Colonic mucosa (tissue), 4 donors: ENCODE results near the gene ITPK1. TPM values are rescaled to one million over a fixed set of nuclear protein-coding genes. Genes with fewer than 3 reads are reported as not detected.
A peak's percentile ranks its signal among the peaks of the same experiment; 100 is the strongest.

Source experiments
- DNase-seq: peaks from one replicate; pipeline ENCODE4 v3.0.0-alpha.2; 2020
- H3K27ac ChIP-seq: fragments of 200-600 bp; one replicate; pipeline ENCODE4 v1.8.0; 2021
- H3K27me3 ChIP-seq: fragments of 200-600 bp; one replicate; pipeline ENCODE4 v1.8.0; 2021
- H3K36me3 ChIP-seq: fragments of 200-600 bp; one replicate; pipeline ENCODE4 v1.8.0; 2021
- H3K4me1 ChIP-seq: fragments of 200-600 bp; one replicate; pipeline ENCODE4 v1.8.0; 2021; ENCODE audit warnings: mild to moderate bottlenecking
- H3K4me3 ChIP-seq: fragments of 200-600 bp; one replicate; pipeline ENCODE4 v1.8.0; 2021
- H3K9ac ChIP-seq, 2 donors: one replicate each; pipeline ENCODE4 v1.7.0; 2013; ENCODE audit warnings: control low read depth in 2 of 2, low read depth in 2 of 2, low read length in 2 of 2
- H3K9me3 ChIP-seq: fragments of 200-600 bp; one replicate; pipeline ENCODE4 v1.8.0; 2021
- intact Hi-C: fragments of 100-400 bp; cut with DNase I; formaldehyde crosslinking; loops from one replicate; pipeline ENCODE4 v1.14.1; 2022
- total RNA-seq, 2 donors: library from RNA; stranded (reverse); fragmentation: NEBNext Ultra II Directional in 1 of 2; extraction: Animal tissue kit (Norgen Biotek cat#: 25700) in 1 of 2; gene quantifications; one replicate each; pipeline ENCODE4 v1.2.1, GENCODE V29; 2021
- TF ChIP-seq, protein P1 (sequence below): fragments of 200-600 bp; IDR thresholded peaks from one replicate; pipeline ENCODE4 v1.8.0; 2022; ENCODE audit warnings: antibody characterized with exemption, mild to moderate bottlenecking
- donor health status: healthy.
- donor health status: DM: no; HTN: no; CAD: no.
- donor health status: DM: no; HTN: no; CAD: no.

The ITPK1 gene
- total RNA-seq, 2 donors from 2014 or later, result 118 to 134 TPM

DNA sequence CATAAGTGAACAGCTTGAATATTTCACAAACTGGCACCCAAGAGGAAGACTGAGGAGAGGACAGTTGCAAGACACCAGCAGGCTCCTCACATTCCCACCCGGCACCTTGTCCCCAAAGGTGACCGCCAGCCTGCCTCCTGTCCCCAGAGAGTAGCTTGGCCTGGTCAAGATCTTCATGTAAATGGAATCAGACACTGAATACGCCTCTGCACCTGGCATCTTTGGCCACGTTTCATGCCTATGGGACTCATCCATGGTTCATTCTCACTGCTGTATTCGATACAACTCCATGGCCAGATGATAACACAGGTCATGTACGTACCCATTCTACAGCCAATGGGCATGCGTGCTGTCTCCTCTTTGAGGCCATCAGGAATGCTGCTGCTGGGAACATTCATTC lies 60.8 kb downstream of the ITPK1 start:
- H3K4me1 ChIP-seq, result peaks cover 42% of the 10 kb centered on the region
- H3K27ac ChIP-seq, result peak overlapping the region; percentile 73
- TF ChIP-seq, protein P1, sequence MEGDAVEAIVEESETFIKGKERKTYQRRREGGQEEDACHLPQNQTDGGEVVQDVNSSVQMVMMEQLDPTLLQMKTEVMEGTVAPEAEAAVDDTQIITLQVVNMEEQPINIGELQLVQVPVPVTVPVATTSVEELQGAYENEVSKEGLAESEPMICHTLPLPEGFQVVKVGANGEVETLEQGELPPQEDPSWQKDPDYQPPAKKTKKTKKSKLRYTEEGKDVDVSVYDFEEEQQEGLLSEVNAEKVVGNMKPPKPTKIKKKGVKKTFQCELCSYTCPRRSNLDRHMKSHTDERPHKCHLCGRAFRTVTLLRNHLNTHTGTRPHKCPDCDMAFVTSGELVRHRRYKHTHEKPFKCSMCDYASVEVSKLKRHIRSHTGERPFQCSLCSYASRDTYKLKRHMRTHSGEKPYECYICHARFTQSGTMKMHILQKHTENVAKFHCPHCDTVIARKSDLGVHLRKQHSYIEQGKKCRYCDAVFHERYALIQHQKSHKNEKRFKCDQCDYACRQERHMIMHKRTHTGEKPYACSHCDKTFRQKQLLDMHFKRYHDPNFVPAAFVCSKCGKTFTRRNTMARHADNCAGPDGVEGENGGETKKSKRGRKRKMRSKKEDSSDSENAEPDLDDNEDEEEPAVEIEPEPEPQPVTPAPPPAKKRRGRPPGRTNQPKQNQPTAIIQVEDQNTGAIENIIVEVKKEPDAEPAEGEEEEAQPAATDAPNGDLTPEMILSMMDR, result no peak
- intact Hi-C loops, result no loop called here
- no peak overlapping the region for H3K4me3 ChIP-seq
- peak overlapping the region in 1 of 2 donors; percentile 76 for H3K9ac ChIP-seq
- H3K36me3 ChIP-seq, result no peaks in the 10 kb centered on the region
- DNase-seq, result no peak
- no peaks in the 10 kb centered on the region for H3K27me3 ChIP-seq
- H3K9me3 ChIP-seq, result no peaks in the 10 kb centered on the region

DNA sequence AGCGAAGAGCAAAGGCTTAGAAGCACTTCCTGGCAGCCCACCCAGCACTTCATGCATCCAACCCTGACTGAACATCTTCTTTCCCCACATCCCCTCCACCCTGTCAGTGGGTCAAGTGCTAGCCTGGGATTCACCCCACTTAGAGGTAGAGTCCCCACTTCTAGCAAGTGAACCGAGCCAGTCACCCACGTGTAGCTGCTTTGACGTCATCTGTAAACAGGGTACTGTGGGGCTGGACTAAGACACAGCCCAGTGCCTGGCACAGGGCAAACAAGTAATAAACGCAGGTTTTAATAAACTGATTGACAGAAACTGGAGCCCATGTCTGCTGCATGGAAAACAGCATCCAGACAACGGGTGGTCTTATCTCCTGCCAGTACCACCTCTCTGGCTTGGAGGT lies 61.7 kb downstream of the ITPK1 start:
- Histone ChIP-seq H3K4me1 (peaks cover 46% of the 10 kb centered on the region), H3K4me3 (no peak overlapping the region), H3K36me3 (no peaks in the 10 kb centered on the region), H3K9ac (peak overlapping the region in 1 of 2 donors; percentile 66), H3K9me3 (no peaks in the 10 kb centered on the region), H3K27ac (peak overlapping the region; percentile 73), H3K27me3 (no peaks in the 10 kb centered on the region)
- intact Hi-C loops, result no loop called here
- TF ChIP-seq, protein P1, result no peak
- no peak for DNase-seq

DNA sequence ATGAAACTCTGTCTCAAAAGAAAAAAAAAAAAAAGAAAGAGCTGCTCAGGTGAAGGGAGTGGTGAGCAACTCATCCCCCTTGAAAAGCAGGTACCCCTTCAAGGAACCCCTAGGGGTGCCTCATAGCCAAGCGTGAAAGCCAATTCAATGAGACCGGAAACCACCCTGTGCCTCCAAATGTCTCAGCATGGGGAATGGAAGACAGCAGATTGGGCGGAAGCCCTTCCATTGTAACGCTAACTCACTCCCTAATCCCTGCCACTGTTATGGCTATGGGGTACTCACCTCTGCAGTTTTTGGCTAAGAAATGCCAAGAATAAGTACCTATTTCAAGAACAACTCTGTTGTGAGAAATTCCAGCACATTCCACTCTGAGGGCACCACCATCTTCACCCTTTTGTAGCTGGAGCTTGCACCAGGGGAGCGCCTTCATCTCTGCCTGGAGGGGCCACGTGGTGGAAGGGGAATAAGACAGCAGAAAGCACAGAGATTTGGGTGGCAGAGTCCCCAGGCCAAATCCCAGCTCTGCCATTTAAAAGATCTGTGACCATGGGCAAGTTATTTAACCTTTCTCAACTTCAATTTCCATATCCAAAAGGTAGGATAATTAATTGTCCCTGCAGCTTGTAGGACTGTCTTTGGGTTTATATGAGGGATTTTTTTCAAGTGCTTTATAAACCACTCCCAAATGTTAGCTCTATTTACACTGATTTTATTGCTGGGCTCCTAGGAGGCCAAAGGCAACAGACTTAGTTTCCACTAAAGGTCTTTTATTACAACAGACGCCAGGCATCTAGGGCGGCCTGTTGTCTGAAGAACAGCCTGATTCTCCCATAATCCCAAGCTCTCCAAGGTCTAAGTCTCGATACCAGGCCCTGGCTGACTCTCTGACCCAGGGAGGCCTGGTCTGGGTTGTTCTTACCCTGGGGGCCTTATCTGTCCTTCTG lies 63.9 kb downstream of the ITPK1 start:
- DNase-seq, result no peak
- intact Hi-C loops, result no loop called here
- H3K9ac ChIP-seq, result peak overlapping the region in 1 of 2 donors; percentile 60
- TF ChIP-seq, protein P1, result no peak
- H3K27me3 ChIP-seq, result no peaks in the 10 kb centered on the region
- no peaks in the 10 kb centered on the region for H3K9me3 ChIP-seq
- no peak overlapping the region for H3K4me3 ChIP-seq
- peaks cover 55% of the 10 kb centered on the region for H3K4me1 ChIP-seq
- H3K36me3 ChIP-seq, result no peaks in the 10 kb centered on the region
- peak overlapping the region; percentile 50 for H3K27ac ChIP-seq

DNA sequence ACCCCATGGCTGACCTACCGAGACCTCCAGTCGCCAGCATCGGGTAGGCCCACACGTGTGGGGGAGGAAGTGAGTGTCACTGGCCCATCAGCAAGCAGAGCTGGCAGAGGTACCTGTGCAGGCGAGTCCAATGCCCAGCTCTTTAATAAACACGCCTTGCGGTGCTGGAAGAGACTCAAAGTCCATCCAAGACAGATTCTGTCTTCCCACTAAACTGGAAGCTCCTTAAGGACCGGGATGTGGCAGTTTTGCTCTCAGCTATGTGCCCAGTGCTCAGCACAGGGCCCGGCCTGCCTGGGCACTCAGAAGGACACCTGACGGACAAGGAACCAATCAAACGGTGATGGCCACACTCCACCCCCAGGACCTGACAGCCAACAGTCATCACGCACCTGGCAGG lies 65.0 kb downstream of the ITPK1 start:
- Histone ChIP-seq H3K4me1 (peaks cover 59% of the 10 kb centered on the region), H3K36me3 (no peaks in the 10 kb centered on the region), H3K4me3 (no peak overlapping the region), H3K9me3 (no peaks in the 10 kb centered on the region), H3K27me3 (no peaks in the 10 kb centered on the region), H3K9ac (peak overlapping the region in 1 of 2 donors; percentile 81), H3K27ac (peak overlapping the region; percentile 90)
- intact Hi-C loops, result no loop called here
- DNase-seq, result no peak
- TF ChIP-seq, protein P1, result no peak

DNA sequence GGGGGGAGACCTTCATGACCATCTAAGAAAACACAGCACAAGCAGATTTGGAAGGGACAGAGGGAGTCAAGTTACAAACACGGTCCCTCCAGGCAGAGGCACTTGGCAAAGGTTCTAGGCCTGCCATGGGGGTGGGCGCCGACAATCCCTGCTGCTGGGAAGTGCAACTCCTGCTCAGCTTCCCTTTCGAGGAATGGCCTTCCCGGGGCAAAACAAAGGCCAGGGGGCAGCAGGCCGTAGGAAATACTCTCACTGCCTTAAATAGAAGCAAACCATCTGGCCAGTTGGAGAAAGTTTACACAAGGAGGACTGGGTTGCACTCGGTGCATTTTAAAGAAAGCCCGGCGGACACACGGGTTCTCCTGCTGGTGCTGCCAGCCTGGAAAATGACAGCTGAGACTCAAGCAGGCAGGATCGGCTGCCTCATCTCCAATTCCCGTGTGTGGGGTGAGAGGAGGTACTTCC lies 65.8 kb downstream of the ITPK1 start:
- H3K27me3 ChIP-seq, result no peaks in the 10 kb centered on the region
- peak overlapping the region; percentile 58 to 81 for H3K9ac ChIP-seq
- peak overlapping the region; percentile 90 for H3K27ac ChIP-seq
- DNase-seq, result no peak
- no peaks in the 10 kb centered on the region for H3K36me3 ChIP-seq
- peaks cover 63% of the 10 kb centered on the region for H3K4me1 ChIP-seq
- intact Hi-C loops, result no loop called here
- no peaks in the 10 kb centered on the region for H3K9me3 ChIP-seq
- H3K4me3 ChIP-seq, result peak overlapping the region; percentile 1
- TF ChIP-seq, protein P1, result no peak
